HEK293 (cell line): Measurements from ENCODE around the gene FMO2.

Source experiments
- BCL11B ChIP-seq: fragments of 450-650 bp; formaldehyde crosslinking; IDR thresholded peaks from 2 replicates; pipeline ENCODE4 v1.5.1; 2016; ENCODE audit warnings: low read depth, missing biosample characterization, missing genetic modification characterization
- CTCF ChIP-seq: fragments of 450-650 bp; formaldehyde crosslinking; IDR thresholded peaks from 2 replicates; pipeline ENCODE4 v1.5.1; 2016; ENCODE audit warnings: missing biosample characterization, missing genetic modification characterization
- IKZF3 ChIP-seq: fragments of 450-650 bp; IDR thresholded peaks from 2 replicates; pipeline ENCODE4 v1.5.0; 2018; ENCODE audit warnings: missing biosample characterization, mild to moderate bottlenecking, missing genetic modification characterization, moderate library complexity
- ZNF114 ChIP-seq: fragments of 450-650 bp; formaldehyde crosslinking; IDR thresholded peaks from 2 replicates; pipeline ENCODE4 v1.5.0; 2017; ENCODE audit warnings: missing biosample characterization, missing genetic modification characterization
- ZNF274 ChIP-seq, 2 experiments: fragments of 200-500 bp in 1 of 2; fragments of 450-650 bp in 1 of 2; sonication (Bioruptor generic) in 1 of 2; formaldehyde crosslinking in 1 of 2; IDR thresholded peaks; 2 replicates each; pipeline versions ENCODE4 v1.5.1 to v1.6.1; 2014 to 2016; ENCODE audit warnings: borderline replicate concordance in 1 of 2, inconsistent platforms in 1 of 2, low read length in 1 of 2, missing biosample characterization in 1 of 2, missing genetic modification characterization in 1 of 2
- ZNF324 ChIP-seq: fragments of 450-650 bp; formaldehyde crosslinking; IDR thresholded peaks from 2 replicates; pipeline ENCODE4 v1.5.1; 2016; ENCODE audit warnings: missing biosample characterization, missing genetic modification characterization
- ZNF514 ChIP-seq: fragments of 450-650 bp; formaldehyde crosslinking; IDR thresholded peaks from 2 replicates; pipeline ENCODE4 v1.5.1; 2016; ENCODE audit warnings: missing biosample characterization, missing genetic modification characterization
- ZNF571 ChIP-seq: fragments of 450-650 bp; formaldehyde crosslinking; IDR thresholded peaks from 2 replicates; pipeline ENCODE4 v1.5.0; 2017; ENCODE audit warnings: missing biosample characterization, missing genetic modification characterization
- ZNF639 ChIP-seq: fragments of 450-650 bp; formaldehyde crosslinking; IDR thresholded peaks from 2 replicates; pipeline ENCODE4 v1.5.1; 2016; ENCODE audit warnings: missing biosample characterization, missing genetic modification characterization
- ZSCAN18 ChIP-seq: fragments of 450-650 bp; formaldehyde crosslinking; IDR thresholded peaks from 2 replicates; pipeline ENCODE4 v1.5.1; 2016; ENCODE audit warnings: missing biosample characterization, missing genetic modification characterization

GRCh38 chr1:171222936-171223335 is 37.8 kb downstream of the FMO2 start:
- TF ChIP-seq CTCF (no peak), ZNF514 (no peak), ZNF324 (no peak), BCL11B (tag by site-specific recombination) (no peak), ZNF114 (no peak), ZNF274 (IDR thresholded peaks at IDR 0.05; ENCODE audit: low read length) (no peak), ZNF274 (tag by site-specific recombination; IDR thresholded peaks at IDR 0.05; ENCODE audit: borderline replicate concordance) (no peak), ZNF639 (tag by site-specific recombination) (no peak), ZNF571 (no peak), ZSCAN18 (no peak), IKZF3 (tag by site-specific recombination) (no peak)
